ENCODE results near the gene PI16. TPM values are rescaled to one million over a fixed set of nuclear protein-coding genes. Genes with fewer than 3 reads are reported as not detected.

Gene PI16
- total and polyA plus RNA-seq, 7 experiments from 2014 or later: 1.2 to 10.6 (median 2.4) TPM

DNA sequence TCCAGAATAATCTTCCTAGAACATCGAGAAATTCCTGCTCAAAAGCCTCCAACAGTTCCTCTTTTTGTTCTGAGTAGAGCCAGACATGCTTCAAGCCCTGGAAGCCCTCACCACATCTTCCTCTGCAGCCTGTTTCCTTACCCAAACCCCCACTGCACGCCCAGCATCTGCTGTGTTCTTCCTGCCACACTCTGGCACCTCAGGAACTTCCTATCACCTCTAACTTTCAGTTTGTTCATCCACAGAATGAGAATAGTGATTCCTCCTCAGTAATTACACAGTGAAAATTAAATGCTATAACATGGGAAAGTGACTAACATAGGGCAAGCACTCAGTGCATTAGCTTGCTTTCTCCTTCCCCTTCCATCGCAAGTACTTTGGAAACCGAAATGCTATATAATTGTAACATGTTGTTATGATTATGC, 42.5 kb upstream of the PI16 start:
- intact Hi-C loops (cut with micrococcal nuclease): loop anchor here (1.0 to 5.0 kb wide), 9 partner anchors 27 to 260 kb away; partner anchors contain the start of genes C6orf89 (in 2 of the 2), MTCH1 (in 2 of the 2), PI16 (in 1 of the 2) and PIM1 (in 1 of the 2)
- H3K36me3 ChIP-seq (ENCODE audit: control insufficient read depth in 2 of 3, insufficient read depth in 3 of 3, low read length in 3 of 3): peaks cover 0 to 33% (median 5%) of the 10 kb centered on the region in 3 experiments
- no peaks in the 10 kb centered on the region for H3K9me3 Mint-ChIP-seq
- no peaks in the 10 kb centered on the region for H3K9me3 ChIP-seq (ENCODE audit: control insufficient read depth in 2 of 3, low read length in 3 of 3)
- H3K4me1 ChIP-seq (ENCODE audit: control insufficient read depth in 2 of 2, insufficient read depth in 2 of 2, low read length in 2 of 2): peaks cover 23% of the 10 kb centered on the region in 2 donors
- POLR2A ChIA-PET: interaction anchor here (0.8 to 1.0 kb wide), 2 partner anchors 8 to 36 kb away, joined by 3 to 5 read pairs; no protein-coding TSS in a partner anchor
- H3K27me3 Mint-ChIP-seq: no peaks in the 10 kb centered on the region
- ATAC-seq (peak; percentile 50), DNase-seq (peak in 8 of 9 donors; percentile 19 to 51 (median 36))
- H3K27me3 ChIP-seq (ENCODE audit: control insufficient read depth in 2 of 2, insufficient read depth in 2 of 2, low read length in 2 of 2): no peaks in the 10 kb centered on the region
- peak overlapping the region; percentile 73 to 97 (median 92) for H3K27ac Mint-ChIP-seq
- H3K4me1 Mint-ChIP-seq: peaks cover 19 to 74% (median 43%) of the 10 kb centered on the region in 7 donors
- H3K4me3 Mint-ChIP-seq: peak overlapping the region; percentile 60 to 84 (median 74)
- H3K4me3 ChIP-seq (ENCODE audit: low read length): peak overlapping the region; percentile 32
- H3K36me3 Mint-ChIP-seq: peaks cover 10 to 35% (median 22%) of the 10 kb centered on the region in 5 donors
- H3K27ac ChIP-seq (ENCODE audit: low read depth, low read length): peak overlapping the region; percentile 44
- CTCF ChIA-PET: interaction anchor here (0.8 to 1.5 kb wide), 2 partner anchors 30 to 106 kb away, joined by 3 read pairs; no protein-coding TSS in a partner anchor

DNA sequence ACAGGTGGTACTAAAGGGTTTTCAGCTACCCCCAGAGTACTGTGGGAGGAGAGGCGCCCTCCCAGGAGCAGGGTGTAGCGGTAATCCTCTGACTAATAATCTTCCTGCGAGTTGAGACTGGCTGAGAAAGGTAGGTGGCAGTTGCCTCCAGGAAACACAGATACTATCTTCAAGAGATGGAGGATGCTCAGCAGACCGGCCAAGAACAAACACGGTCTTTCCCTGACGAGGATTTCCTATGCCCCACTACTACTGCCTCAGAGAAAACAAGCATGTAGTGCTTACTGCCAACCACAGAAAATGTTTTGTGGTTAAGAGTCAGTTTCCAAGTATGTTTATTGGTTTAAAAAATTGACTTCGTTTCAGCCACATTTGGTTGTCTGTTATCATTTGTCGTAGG, 42.0 kb upstream of the PI16 start:
- intact Hi-C loops (cut with micrococcal nuclease): loop anchor here (1.0 to 5.0 kb wide), 9 partner anchors 27 to 260 kb away; partner anchors contain the start of genes C6orf89 (in 2 of the 2), MTCH1 (in 2 of the 2), PI16 (in 1 of the 2) and PIM1 (in 1 of the 2)
- ChIA-PET POLR2A (interaction anchor here (0.8 to 1.0 kb wide), 2 partner anchors 9 to 37 kb away, joined by 3 to 5 read pairs; no protein-coding TSS in a partner anchor), CTCF (interaction anchor here (0.8 to 1.5 kb wide), 2 partner anchors 31 to 106 kb away, joined by 3 read pairs; no protein-coding TSS in a partner anchor)
- Histone ChIP-seq H3K9me3 (ENCODE audit: control insufficient read depth in 2 of 3, low read length in 3 of 3) (no peaks in the 10 kb centered on the region), H3K4me3 (ENCODE audit: low read length) (peak overlapping the region; percentile 32), H3K36me3 (ENCODE audit: control insufficient read depth in 2 of 3, insufficient read depth in 3 of 3, low read length in 3 of 3) (peaks cover 0 to 36% (median 5%) of the 10 kb centered on the region in 3 experiments), H3K27ac (ENCODE audit: low read depth, low read length) (peak overlapping the region; percentile 44), H3K27me3 (ENCODE audit: control insufficient read depth in 2 of 2, insufficient read depth in 2 of 2, low read length in 2 of 2) (no peaks in the 10 kb centered on the region), H3K4me1 (ENCODE audit: control insufficient read depth in 2 of 2, insufficient read depth in 2 of 2, low read length in 2 of 2) (peaks cover 23% of the 10 kb centered on the region in 2 donors)
- peaks cover 10 to 38% (median 22%) of the 10 kb centered on the region in 5 donors for H3K36me3 Mint-ChIP-seq
- DNase-seq (peak in 8 of 9 donors; percentile 54 to 81 (median 72)), ATAC-seq (peak; percentile 94)
- H3K4me3 Mint-ChIP-seq: peak overlapping the region; percentile 60 to 84 (median 74)
- no peaks in the 10 kb centered on the region for H3K9me3 Mint-ChIP-seq
- peak overlapping the region; percentile 73 to 97 (median 92) for H3K27ac Mint-ChIP-seq
- H3K27me3 Mint-ChIP-seq: no peaks in the 10 kb centered on the region
- peaks cover 18 to 69% (median 38%) of the 10 kb centered on the region in 7 donors for H3K4me1 Mint-ChIP-seq

DNA sequence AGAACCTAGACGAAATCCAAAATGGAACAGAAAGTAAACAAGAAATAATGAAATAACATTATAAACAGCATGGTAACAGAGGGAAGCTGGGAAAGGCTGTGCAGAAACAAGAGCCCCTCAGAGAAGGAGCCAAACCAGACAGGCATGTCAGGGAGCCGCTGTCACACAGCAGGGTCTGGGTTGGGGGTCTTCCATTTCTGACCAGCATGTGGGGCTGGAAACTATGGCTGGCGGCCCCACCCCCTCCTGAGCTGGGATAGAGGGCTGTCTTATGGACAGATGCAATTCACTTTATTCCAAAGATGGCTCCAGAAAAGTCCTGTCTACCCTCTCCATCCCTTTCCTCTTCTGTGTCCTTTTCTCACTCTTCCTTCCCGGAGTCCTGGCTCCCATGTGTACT, 41.5 kb upstream of the PI16 start:
- Histone ChIP-seq H3K36me3 (ENCODE audit: control insufficient read depth in 2 of 3, insufficient read depth in 3 of 3, low read length in 3 of 3) (peaks cover 4 to 41% (median 10%) of the 10 kb centered on the region in 3 experiments), H3K27me3 (ENCODE audit: control insufficient read depth in 2 of 2, insufficient read depth in 2 of 2, low read length in 2 of 2) (no peaks in the 10 kb centered on the region), H3K9me3 (ENCODE audit: control insufficient read depth in 2 of 3, low read length in 3 of 3) (no peaks in the 10 kb centered on the region), H3K27ac (ENCODE audit: low read depth, low read length) (peak overlapping the region; percentile 44), H3K4me1 (ENCODE audit: control insufficient read depth in 2 of 2, insufficient read depth in 2 of 2, low read length in 2 of 2) (peaks cover 23% of the 10 kb centered on the region in 2 donors), H3K4me3 (ENCODE audit: low read length) (no peak overlapping the region)
- Mint-ChIP-seq H3K4me1 (peaks cover 18 to 64% (median 34%) of the 10 kb centered on the region in 7 donors), H3K36me3 (peaks cover 10 to 33% (median 19%) of the 10 kb centered on the region in 5 donors), H3K27me3 (no peaks in the 10 kb centered on the region), H3K9me3 (no peaks in the 10 kb centered on the region), H3K27ac (peak overlapping the region; percentile 73 to 97 (median 92)), H3K4me3 (peak overlapping the region; percentile 17 to 84 (median 73))
- ChIA-PET CTCF (interaction anchor here (0.9 to 1.5 kb wide), 2 partner anchors 24 to 105 kb away, joined by 3 to 4 read pairs; no protein-coding TSS in a partner anchor), POLR2A (interaction anchor here (0.7 to 1.9 kb wide), 5 partner anchors 12 to 274 kb away, joined by 3 to 6 read pairs (median 4); partner anchors contain the start of gene MTCH1)
- DNase-seq (no peak), ATAC-seq (no peak)
- intact Hi-C loops (cut with micrococcal nuclease): loop anchor here (2.0 to 5.0 kb wide), 4 partner anchors 39 to 259 kb away; partner anchors contain the start of genes MTCH1 (in 1 of the 2), PI16 (in 1 of the 2) and PIM1 (in 1 of the 2)

DNA sequence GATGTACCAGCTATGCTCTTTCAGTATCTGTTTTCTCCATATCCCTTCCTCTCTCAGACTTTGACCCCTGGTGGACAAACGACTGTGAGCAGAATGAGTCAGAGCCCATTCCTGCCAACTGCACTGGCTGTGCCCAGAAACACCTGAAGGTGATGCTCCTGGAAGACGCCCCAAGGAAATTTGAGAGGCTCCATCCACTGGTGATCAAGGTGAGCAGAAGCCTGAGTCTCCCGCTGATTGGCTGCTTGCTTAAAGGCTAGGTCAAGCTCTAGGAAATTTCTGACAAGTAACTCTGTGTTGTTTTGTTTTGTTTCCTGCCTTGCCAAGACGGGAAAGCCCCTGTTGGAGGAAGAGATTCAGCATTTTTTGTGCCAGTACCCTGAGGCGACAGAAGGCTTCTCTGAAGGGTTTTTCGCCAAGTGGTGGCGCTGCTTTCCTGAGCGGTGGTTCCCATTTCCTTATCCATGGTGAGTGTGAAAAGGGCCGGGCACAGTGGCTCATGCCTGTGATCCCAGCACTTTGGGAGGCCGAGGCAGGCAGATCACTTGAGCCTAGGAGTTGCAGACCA, 40.2 kb upstream of the PI16 start:
- H3K36me3 ChIP-seq (ENCODE audit: control insufficient read depth in 2 of 3, insufficient read depth in 3 of 3, low read length in 3 of 3): peaks cover 4 to 53% (median 18%) of the 10 kb centered on the region in 3 experiments
- peak overlapping the region in 8 of 9 donors; percentile 72 to 92 (median 84) for H3K27ac Mint-ChIP-seq
- peaks cover 23% of the 10 kb centered on the region in 2 donors for H3K4me1 ChIP-seq (ENCODE audit: control insufficient read depth in 2 of 2, insufficient read depth in 2 of 2, low read length in 2 of 2)
- no peaks in the 10 kb centered on the region for H3K9me3 ChIP-seq (ENCODE audit: control insufficient read depth in 2 of 3, low read length in 3 of 3)
- H3K27me3 Mint-ChIP-seq: no peaks in the 10 kb centered on the region
- no peak overlapping the region for H3K27ac ChIP-seq (ENCODE audit: low read depth, low read length)
- intact Hi-C loops (cut with micrococcal nuclease): loop anchor here (5.0 kb wide), 2 partner anchors 38 to 258 kb away; partner anchors contain the start of genes PI16 (in 1 of the 2) and PIM1 (in 1 of the 2)
- ChIA-PET POLR2A (interaction anchor here (0.6 to 1.9 kb wide), 5 partner anchors 13 to 73 kb away, joined by 3 to 6 read pairs (median 4); partner anchors contain the start of gene MTCH1), CTCF (interaction anchor here (0.6 to 0.8 kb wide), 2 partner anchors 104 to 380 kb away, joined by 3 read pairs; no protein-coding TSS in a partner anchor)
- H3K4me3 ChIP-seq (ENCODE audit: low read length): no peak overlapping the region
- H3K9me3 Mint-ChIP-seq: no peaks in the 10 kb centered on the region
- H3K27me3 ChIP-seq (ENCODE audit: control insufficient read depth in 2 of 2, insufficient read depth in 2 of 2, low read length in 2 of 2): no peaks in the 10 kb centered on the region
- no peak for DNase-seq
- H3K4me1 Mint-ChIP-seq: peaks cover 18 to 58% (median 30%) of the 10 kb centered on the region in 7 donors
- H3K36me3 Mint-ChIP-seq: peaks cover 6 to 29% (median 17%) of the 10 kb centered on the region in 5 donors
- ATAC-seq: no peak
- H3K4me3 Mint-ChIP-seq: peak overlapping the region in 3 of 10 donors; percentile 11 to 84 (median 25)

DNA sequence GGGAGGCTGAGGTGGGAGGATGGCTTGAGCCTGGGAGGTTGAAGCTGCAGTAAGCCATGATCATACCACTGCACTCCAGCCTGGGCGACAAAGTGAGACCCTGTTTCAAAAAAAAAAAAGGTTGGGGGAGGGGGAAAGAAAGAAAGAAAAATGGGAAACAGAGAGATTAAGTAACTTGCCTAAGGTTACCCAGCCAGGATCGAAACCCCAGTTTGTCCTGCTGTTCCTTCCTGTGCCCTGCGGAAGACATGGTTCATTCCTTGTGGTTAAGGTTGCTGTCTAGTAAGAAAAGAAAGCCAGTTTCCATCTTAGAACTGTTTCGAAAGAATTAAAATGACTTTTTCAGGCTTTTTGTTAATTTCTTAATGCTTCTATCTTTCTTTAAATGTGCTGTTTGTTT, 38.9 kb upstream of the PI16 start:
- peaks cover 20 to 52% (median 30%) of the 10 kb centered on the region in 7 donors for H3K4me1 Mint-ChIP-seq
- H3K27ac Mint-ChIP-seq: peak overlapping the region in 5 of 9 donors; percentile 4 to 64 (median 22)
- ATAC-seq (no peak), DNase-seq (no peak)
- H3K4me1 ChIP-seq (ENCODE audit: control insufficient read depth in 2 of 2, insufficient read depth in 2 of 2, low read length in 2 of 2): peaks cover 23% of the 10 kb centered on the region in 2 donors
- H3K36me3 ChIP-seq (ENCODE audit: control insufficient read depth in 2 of 3, insufficient read depth in 3 of 3, low read length in 3 of 3): peaks cover 10 to 66% (median 29%) of the 10 kb centered on the region in 3 experiments
- H3K4me3 ChIP-seq (ENCODE audit: low read length): no peak overlapping the region
- no peak overlapping the region for H3K27ac ChIP-seq (ENCODE audit: low read depth, low read length)
- H3K36me3 Mint-ChIP-seq: peaks cover 6 to 36% (median 21%) of the 10 kb centered on the region in 5 donors
- H3K4me3 Mint-ChIP-seq: no peak overlapping the region
- H3K9me3 ChIP-seq (ENCODE audit: control insufficient read depth in 2 of 3, low read length in 3 of 3): no peaks in the 10 kb centered on the region
- CTCF ChIA-PET: no interaction called here
- H3K27me3 Mint-ChIP-seq: no peaks in the 10 kb centered on the region
- H3K27me3 ChIP-seq (ENCODE audit: control insufficient read depth in 2 of 2, insufficient read depth in 2 of 2, low read length in 2 of 2): no peaks in the 10 kb centered on the region
- intact Hi-C loops (cut with micrococcal nuclease): no loop called here
- no peaks in the 10 kb centered on the region for H3K9me3 Mint-ChIP-seq
- POLR2A ChIA-PET: interaction anchor here (1.0 kb wide), 1 partner anchor 20 kb away, joined by 3 read pairs; no protein-coding TSS in a partner anchor

DNA sequence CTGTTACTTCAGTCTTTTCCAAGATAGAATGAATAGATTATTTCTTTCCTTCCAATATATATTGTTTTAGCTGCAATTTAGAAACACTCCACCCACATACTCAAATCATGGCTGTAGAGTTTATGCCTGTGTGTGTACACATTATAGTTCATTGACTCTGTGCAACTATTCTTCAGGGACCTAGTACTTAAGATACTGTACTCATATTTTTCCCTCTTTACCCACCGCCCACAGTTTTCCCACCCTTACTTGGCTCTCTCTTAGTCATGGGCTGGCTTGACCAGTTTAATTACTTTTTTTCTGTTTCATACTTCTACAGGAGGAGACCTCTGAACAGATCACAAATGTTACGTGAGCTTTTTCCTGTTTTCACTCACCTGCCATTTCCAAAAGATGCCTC, 38.4 kb upstream of the PI16 start:
- CTCF ChIA-PET: no interaction called here
- peaks cover 23% of the 10 kb centered on the region in 2 donors for H3K4me1 ChIP-seq (ENCODE audit: control insufficient read depth in 2 of 2, insufficient read depth in 2 of 2, low read length in 2 of 2)
- H3K9me3 ChIP-seq (ENCODE audit: control insufficient read depth in 2 of 3, low read length in 3 of 3): no peaks in the 10 kb centered on the region
- no peak overlapping the region for H3K4me3 ChIP-seq (ENCODE audit: low read length)
- DNase-seq (no peak), ATAC-seq (no peak)
- intact Hi-C loops (cut with micrococcal nuclease): no loop called here
- peak overlapping the region in 6 of 9 donors; percentile 4 to 40 (median 21) for H3K27ac Mint-ChIP-seq
- POLR2A ChIA-PET: interaction anchor here (0.7 kb wide), 1 partner anchor 11 kb away, joined by 3 read pairs; no protein-coding TSS in a partner anchor
- no peak overlapping the region for H3K27ac ChIP-seq (ENCODE audit: low read depth, low read length)
- H3K27me3 ChIP-seq (ENCODE audit: control insufficient read depth in 2 of 2, insufficient read depth in 2 of 2, low read length in 2 of 2): no peaks in the 10 kb centered on the region
- H3K36me3 ChIP-seq (ENCODE audit: control insufficient read depth in 2 of 3, insufficient read depth in 3 of 3, low read length in 3 of 3): peaks cover 10 to 71% (median 30%) of the 10 kb centered on the region in 3 experiments
- no peaks in the 10 kb centered on the region for H3K9me3 Mint-ChIP-seq
- no peak overlapping the region for H3K4me3 Mint-ChIP-seq
- H3K4me1 Mint-ChIP-seq: peaks cover 20 to 50% (median 30%) of the 10 kb centered on the region in 7 donors
- H3K27me3 Mint-ChIP-seq: no peaks in the 10 kb centered on the region
- H3K36me3 Mint-ChIP-seq: peaks cover 6 to 41% (median 26%) of the 10 kb centered on the region in 5 donors

All from naive thymus-derived CD4-positive, alpha-beta T cell (primary cell).